GM21390 (cell line): ENCODE results near the gene SIGMAR1.

Experiments
- ATAC-seq: cut with Tn5 transposase; IDR thresholded peaks from one replicate; pipeline ENCODE4 v1.9.1; 2021; ENCODE audit not compliant: unreplicated experiment

SIGMAR1 gene

GRCh38 chr9:34637356-34638137 is at the start of gene SIGMAR1:
TSS of gene SIGMAR1 (minus strand) at chr9:34637787. CDS start at chr9:34637697, 90 bp downstream.
- peak; percentile 83 for ATAC-seq

GRCh38 chr9:34686732-34687131 is 49.1 kb upstream of the SIGMAR1 start:
- ATAC-seq, result no peak

- ATAC-seq, result no peak
These were observed 48.6 kb upstream of the SIGMAR1 start for GRCh38 chr9:34686231-34686630.

DNA sequence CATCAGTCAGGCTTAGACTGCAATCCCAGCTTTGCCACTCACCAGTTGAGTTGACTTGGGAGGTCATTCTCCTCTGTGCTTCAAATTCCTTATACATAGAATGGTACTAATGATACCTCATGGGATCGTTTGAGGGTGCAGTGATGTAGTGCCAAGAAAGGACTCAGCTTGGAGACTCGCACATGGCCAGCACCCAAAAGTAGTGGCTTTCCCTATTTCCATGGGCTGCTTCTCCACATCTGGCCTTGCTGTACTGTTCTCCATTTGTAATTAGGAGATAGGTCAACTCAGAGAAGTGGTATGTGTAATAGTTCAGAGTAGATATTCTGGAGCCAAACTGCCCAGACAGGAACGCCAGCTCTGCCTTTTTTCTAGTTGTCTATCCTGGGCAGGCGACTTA is 48.0 kb upstream of the SIGMAR1 start:
- ATAC-seq, result no peak

- ATAC-seq, result no peak
These were observed 47.2 kb upstream of the SIGMAR1 start for GRCh38 chr9:34684816-34685215.

- ATAC-seq, result no peak
These were observed 46.6 kb upstream of the SIGMAR1 start for GRCh38 chr9:34684145-34684544.

DNA sequence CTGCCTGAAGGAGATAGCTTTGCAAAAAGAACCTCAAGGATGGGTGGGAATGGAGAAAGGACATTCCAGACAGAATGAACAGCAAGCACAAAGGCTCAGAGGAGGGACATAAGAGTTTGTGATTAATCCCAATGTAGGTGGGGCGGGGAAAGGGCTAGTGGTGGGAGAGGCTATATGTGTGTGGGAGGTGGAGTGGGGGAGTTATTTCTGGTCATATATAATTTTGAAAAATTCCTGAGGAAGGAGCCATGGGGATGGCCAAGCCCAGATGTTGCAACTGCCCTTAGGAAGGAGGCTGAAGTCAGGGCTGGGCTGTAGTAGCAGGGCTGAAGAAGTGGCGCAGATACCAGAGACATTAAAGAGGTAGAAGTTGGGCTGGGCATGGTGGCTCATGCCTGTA is 38.3 kb upstream of the SIGMAR1 start:
- ATAC-seq, result no peak

- no peak for ATAC-seq
These were observed 37.6 kb upstream of the SIGMAR1 start for GRCh38 chr9:34675048-34675714.

- ATAC-seq, result no peak
These were observed 36.9 kb upstream of the SIGMAR1 start for GRCh38 chr9:34674440-34674839.

DNA sequence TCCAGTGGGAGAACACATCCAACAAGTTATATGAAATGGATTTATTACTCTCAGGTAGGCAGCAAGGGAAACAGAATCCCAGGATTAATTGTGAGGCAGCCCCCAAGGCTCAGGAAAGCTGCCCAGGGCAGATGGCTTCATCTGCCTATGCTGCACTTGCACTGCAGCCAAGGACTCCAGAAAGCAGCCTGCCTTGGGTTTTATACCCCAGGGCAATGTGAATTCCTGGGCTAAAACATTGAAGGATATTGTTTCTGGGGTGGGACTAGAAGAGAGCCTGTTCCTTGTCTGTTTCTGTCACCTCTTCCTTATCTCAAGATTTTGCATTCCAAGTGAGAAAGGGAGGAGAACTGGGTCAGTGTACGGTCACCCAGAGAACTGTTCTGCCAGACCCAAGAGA is 33.7 kb upstream of the SIGMAR1 start:
- ATAC-seq, result no peak

DNA sequence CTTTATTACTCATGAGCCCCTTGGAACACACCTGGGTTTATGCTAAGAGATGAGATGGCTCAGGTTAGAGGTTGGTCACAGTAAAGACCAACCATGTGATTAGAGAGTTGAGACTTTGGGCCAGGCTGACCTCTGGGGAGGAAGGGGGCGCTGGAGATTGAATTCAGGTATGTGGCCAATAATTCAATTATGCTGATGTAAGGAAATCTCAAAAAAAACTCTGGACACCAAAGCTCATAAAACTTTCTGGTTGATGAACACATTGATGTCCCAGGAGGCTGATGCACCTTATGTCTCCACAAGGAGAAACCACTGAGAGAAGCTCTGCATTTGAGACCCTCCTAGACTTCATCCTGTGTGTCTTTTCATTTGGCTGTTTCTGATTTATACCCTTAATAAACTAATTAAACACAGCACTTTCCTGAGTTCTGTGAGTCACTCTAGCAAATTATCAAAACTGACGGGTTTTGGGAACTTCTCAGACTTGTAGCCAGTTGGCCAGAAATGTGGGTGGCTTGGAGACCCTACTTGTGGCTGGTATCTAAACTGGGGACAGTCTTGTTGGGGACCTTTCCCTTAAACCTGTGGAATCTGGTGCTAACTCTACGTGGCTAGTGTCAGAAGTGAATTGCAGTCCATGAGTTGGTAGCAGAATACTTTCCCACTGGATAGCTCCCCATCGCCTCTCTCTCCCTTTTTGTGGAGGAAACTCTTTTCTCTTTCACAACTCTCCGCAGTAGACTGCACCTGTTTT is 32.4 kb upstream of the SIGMAR1 start:
- no peak for ATAC-seq

- peak; percentile 71 for ATAC-seq
These were observed 28.0 kb upstream of the SIGMAR1 start for GRCh38 chr9:34665381-34666250.

DNA sequence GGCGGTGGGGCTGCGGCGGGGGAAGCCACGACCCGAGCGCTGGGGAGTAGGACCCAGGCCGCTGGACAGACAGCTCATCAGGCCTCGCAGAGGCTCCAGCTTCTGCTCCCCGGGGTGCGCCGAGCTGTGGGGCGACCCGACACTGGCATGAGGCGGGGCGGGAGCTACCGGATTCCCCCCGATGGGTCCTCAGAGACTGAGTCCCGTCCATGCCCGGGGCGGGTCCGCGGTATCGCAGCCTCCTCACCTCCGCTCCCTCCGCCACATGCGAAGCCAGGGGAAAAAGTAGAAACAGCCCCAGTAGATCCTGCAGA is 27.4 kb upstream of the SIGMAR1 start:
- ATAC-seq, result peak; percentile 11

GRCh38 chr9:34664281-34665066 is 26.9 kb upstream of the SIGMAR1 start:
- peak; percentile 9 for ATAC-seq

- no peak for ATAC-seq
These were observed 25.7 kb upstream of the SIGMAR1 start for GRCh38 chr9:34663303-34663605.

DNA sequence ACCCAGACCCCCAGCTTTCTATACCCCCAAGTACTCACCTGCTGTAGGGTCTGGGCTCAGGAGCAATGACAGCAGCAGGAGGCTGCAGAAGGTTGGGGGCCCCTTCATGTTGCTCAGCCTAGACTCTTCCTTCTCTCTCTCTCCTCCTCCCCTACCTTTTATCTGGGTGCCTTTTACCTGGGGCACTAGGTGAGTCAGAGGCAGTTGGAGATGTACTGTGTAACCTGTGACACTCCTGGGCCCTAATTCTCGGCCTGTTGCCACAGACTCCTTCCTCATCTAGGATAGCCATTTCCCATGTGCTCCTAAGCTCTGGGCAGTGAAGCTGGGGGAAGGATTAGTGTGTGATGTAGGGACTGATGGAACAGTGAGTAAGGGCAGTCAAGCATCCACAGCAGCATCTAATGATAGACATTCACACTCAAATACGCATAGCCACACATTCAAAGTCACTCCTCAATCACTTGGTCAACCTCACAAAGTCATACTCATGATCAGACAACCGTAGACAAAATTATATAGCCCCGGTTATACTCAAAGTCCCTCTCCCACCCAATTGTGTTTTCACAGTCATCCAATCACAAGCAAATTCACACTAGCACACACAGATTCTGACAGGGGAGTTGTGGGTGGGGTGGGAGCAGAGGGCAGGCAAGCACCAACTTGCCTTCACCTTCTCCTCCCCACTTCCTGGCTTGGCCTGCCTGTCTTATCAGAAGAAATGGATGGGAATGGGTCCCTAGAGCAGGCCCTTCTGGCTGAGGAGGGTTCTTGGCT is 25.1 kb upstream of the SIGMAR1 start, which contains the start of gene CCL27:
Gene CCL27, minus strand, starts transcription at position 132 of the 777 bp plus-strand sequence. Its CDS starts 24 bp downstream, at position 108.
- ATAC-seq, result no peak

DNA sequence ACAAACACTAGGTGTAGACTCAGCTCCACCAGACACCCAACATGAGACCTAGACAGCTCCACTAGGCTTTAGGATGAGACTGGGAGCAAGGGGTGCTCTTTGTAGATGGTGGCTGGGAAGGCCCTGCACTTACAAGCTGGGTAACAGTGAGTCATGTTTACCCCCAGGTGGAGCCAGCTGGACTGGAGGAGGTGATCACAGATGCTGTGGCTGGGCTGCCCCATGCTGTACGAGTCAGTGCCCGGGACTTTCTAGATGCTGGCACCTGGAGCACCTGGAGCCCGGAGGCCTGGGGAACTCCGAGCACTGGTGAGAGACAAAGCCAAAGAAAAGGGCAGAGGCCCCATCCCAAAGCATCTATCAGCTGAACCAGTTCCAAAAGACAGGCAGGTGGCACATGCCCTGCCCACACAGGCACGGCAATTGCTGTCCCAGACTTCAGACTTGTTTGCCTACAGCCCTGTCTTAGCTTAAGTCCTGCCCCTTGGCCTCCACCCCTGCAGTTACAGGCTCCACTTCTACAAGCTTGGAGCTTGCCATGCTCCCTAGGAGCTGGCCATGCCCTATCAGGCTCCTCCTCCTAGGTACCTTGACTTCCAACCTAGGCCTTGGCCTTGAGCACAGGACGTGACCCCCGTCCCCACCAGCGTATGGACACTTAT is 22.1 kb upstream of the SIGMAR1 start:
- no peak for ATAC-seq

- ATAC-seq, result no peak
These were observed 20.9 kb upstream of the SIGMAR1 start for GRCh38 chr9:34658461-34658860.

- no peak for ATAC-seq
These were observed 19.4 kb upstream of the SIGMAR1 start for GRCh38 chr9:34656992-34657391.
